Neural crest cell (in vitro differentiated cells): Measurements from ENCODE around the gene MMD2. TPM values are rescaled to one million over a fixed set of nuclear protein-coding genes. Genes with fewer than 3 reads are reported as not detected.
"Not testable (repeated sequence)": the region's sequence is repeated elsewhere in the genome, so short reads cannot be mapped to it uniquely, and the experiment has no call there.

Experiments used
- DNase-seq: peaks from one replicate; pipeline ENCODE4 v3.0.0; 2021; ENCODE audit warnings: low read depth, mixed read lengths, low spot score
- H3K27ac Mint-ChIP-seq: one replicate; pipeline ENCODE4 v1.8.0; 2021; ENCODE audit warnings: mild to moderate bottlenecking, mixed read lengths; ENCODE audit not compliant: unreplicated experiment
- H3K27me3 Mint-ChIP-seq: 2 replicates; pipeline ENCODE4 v1.8.0; 2021; ENCODE audit warnings: low read depth, mild to moderate bottlenecking, mixed read lengths
- H3K36me3 Mint-ChIP-seq: 2 replicates; pipeline ENCODE4 v1.8.0; 2021; ENCODE audit warnings: low read depth, mild to moderate bottlenecking, mixed read lengths
- H3K4me1 Mint-ChIP-seq: 2 replicates; pipeline ENCODE4 v1.8.0; 2021; ENCODE audit warnings: mixed read lengths
- H3K4me3 Mint-ChIP-seq: one replicate; pipeline ENCODE4 v1.8.0; 2021; ENCODE audit warnings: mild to moderate bottlenecking, mixed read lengths
- H3K9me3 Mint-ChIP-seq: 2 replicates; pipeline ENCODE4 v1.8.0; 2021; ENCODE audit warnings: mixed read lengths
- total RNA-seq: library from RNA; stranded (reverse); gene quantifications from 2 replicates; pipeline ENCODE4 v1.2.1, GENCODE V29; 2021
- TF ChIP-seq, protein P1 (sequence below): fragments of 200-600 bp; sonication (generic); conservative IDR thresholded peaks from 2 replicates; pipeline ENCODE4 v1.5.0; 2021; ENCODE audit warnings: antibody characterized with exemption, mild to moderate bottlenecking

The MMD2 gene
- total RNA-seq, 1 donor from 2014 or later, result not detected

DNA sequence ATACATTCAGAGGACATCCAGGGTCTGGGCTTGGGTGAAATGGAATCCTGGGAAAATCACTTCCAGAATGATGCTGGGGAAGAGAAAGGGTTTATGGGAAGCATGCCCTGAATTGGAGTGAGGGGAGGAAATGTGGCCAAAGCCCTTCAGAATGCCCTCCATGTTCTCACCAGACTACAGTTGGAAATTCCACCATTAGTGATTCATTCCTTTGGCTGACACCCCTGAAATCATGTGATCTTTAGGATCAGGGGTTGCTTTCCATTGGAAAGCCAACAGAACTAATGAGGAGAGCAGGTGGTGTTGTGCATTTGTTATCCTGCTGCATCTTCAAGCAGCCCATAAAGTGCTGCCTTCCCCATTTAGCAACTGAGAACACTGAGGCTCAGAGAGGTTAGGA lies 54.6 kb downstream of the MMD2 start:
- Mint-ChIP-seq H3K4me3 (no peak overlapping the region), H3K9me3 (no peaks in the 10 kb centered on the region), H3K36me3 (no peaks in the 10 kb centered on the region), H3K27me3 (peaks cover 12% of the 10 kb centered on the region), H3K4me1 (no peaks in the 10 kb centered on the region), H3K27ac (no peak overlapping the region)
- TF ChIP-seq, protein P1, sequence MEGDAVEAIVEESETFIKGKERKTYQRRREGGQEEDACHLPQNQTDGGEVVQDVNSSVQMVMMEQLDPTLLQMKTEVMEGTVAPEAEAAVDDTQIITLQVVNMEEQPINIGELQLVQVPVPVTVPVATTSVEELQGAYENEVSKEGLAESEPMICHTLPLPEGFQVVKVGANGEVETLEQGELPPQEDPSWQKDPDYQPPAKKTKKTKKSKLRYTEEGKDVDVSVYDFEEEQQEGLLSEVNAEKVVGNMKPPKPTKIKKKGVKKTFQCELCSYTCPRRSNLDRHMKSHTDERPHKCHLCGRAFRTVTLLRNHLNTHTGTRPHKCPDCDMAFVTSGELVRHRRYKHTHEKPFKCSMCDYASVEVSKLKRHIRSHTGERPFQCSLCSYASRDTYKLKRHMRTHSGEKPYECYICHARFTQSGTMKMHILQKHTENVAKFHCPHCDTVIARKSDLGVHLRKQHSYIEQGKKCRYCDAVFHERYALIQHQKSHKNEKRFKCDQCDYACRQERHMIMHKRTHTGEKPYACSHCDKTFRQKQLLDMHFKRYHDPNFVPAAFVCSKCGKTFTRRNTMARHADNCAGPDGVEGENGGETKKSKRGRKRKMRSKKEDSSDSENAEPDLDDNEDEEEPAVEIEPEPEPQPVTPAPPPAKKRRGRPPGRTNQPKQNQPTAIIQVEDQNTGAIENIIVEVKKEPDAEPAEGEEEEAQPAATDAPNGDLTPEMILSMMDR, result no peak
- no peak for DNase-seq

GRCh38 chr7:4895766-4896165 lies 63.2 kb downstream of the MMD2 start:
- TF ChIP-seq, protein P1, result no peak
- DNase-seq, result no peak
- Mint-ChIP-seq H3K27ac (no peak overlapping the region), H3K9me3 (peaks cover 4% of the 10 kb centered on the region), H3K36me3 (no peaks in the 10 kb centered on the region), H3K27me3 (peaks cover 4% of the 10 kb centered on the region), H3K4me3 (no peak overlapping the region), H3K4me1 (no peaks in the 10 kb centered on the region)

GRCh38 chr7:4894482-4894881 lies 64.5 kb downstream of the MMD2 start:
- Mint-ChIP-seq H3K4me1 (no peaks in the 10 kb centered on the region), H3K4me3 (no peak overlapping the region), H3K36me3 (no peaks in the 10 kb centered on the region), H3K27ac (no peak overlapping the region), H3K27me3 (no peaks in the 10 kb centered on the region), H3K9me3 (peaks cover 4% of the 10 kb centered on the region)
- TF ChIP-seq, protein P1, result no peak
- no peak for DNase-seq

GRCh38 chr7:4893929-4894475 lies 65.0 kb downstream of the MMD2 start:
- no peak for DNase-seq
- H3K4me3 Mint-ChIP-seq, result no peak overlapping the region
- TF ChIP-seq, protein P1, result no peak
- H3K9me3 Mint-ChIP-seq, result peaks cover 4% of the 10 kb centered on the region
- no peaks in the 10 kb centered on the region for H3K4me1 Mint-ChIP-seq
- no peak overlapping the region for H3K27ac Mint-ChIP-seq
- peaks cover 3% of the 10 kb centered on the region for H3K27me3 Mint-ChIP-seq
- no peaks in the 10 kb centered on the region for H3K36me3 Mint-ChIP-seq

- not testable (repeated sequence) for H3K36me3 Mint-ChIP-seq, H3K27me3 Mint-ChIP-seq, H3K4me3 Mint-ChIP-seq, DNase-seq, H3K9me3 Mint-ChIP-seq, H3K4me1 Mint-ChIP-seq, H3K27ac Mint-ChIP-seq
Observed at GRCh38 chr7:4893188-4893587, 65.8 kb downstream of the MMD2 start.

DNA sequence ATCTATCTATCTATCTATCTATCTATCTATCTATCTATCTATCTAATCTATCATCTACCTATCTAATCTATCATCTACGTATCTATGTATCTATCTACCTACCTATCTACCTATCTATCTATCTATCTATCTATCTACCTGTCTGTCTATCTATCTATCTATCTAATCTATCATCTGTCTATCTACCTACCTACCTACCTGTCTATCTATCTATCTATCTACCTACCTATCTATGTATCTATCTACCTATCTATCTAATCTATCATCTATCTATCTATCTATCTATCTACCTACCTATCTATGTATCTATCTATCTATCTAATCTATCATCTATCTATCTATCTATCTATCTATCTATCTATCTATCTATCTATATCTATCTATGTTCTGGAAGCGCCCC lies 67.5 kb downstream of the MMD2 start:
- not testable (repeated sequence) for H3K27ac Mint-ChIP-seq, H3K36me3 Mint-ChIP-seq, H3K9me3 Mint-ChIP-seq, H3K4me3 Mint-ChIP-seq, H3K27me3 Mint-ChIP-seq, DNase-seq, H3K4me1 Mint-ChIP-seq

DNA sequence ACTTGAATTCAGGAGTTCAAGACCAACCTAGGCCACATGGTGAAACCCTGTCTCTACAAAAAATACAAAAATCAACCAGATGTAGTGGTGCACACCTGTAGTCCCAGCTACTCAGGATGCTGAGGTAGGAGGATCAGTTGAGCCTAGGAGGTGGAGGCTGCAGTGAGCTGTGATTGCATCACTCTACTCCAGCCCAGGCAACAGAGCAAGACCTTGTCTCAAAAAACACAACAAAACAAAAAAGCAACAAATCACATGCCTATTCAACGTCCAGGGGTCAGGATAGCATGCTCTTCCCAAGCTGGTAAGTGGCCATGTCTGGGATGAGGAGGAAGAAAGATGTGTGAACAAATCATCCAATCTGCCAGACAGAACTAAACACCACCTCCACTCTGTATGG lies 69.3 kb downstream of the MMD2 start:
- H3K4me1 Mint-ChIP-seq, result peaks cover 5% of the 10 kb centered on the region
- H3K9me3 Mint-ChIP-seq, result peaks cover 4% of the 10 kb centered on the region
- no peak overlapping the region for H3K4me3 Mint-ChIP-seq
- TF ChIP-seq, protein P1, result no peak
- no peak for DNase-seq
- peaks cover 3% of the 10 kb centered on the region for H3K27me3 Mint-ChIP-seq
- no peak overlapping the region for H3K27ac Mint-ChIP-seq
- no peaks in the 10 kb centered on the region for H3K36me3 Mint-ChIP-seq
